RWPE1 (cell line): ENCODE measurements around the gene ZFYVE27.
A peak's percentile ranks its signal among the peaks of the same experiment; 100 is the strongest.

Experiments
- CTCF ChIA-PET: fragments of 350-600 bp; sonication (Branson Sonifier 250); formaldehyde crosslinking; extraction: SDS; loops from one replicate; lab custom pipeline; 2021; lab: Yijun Ruan, JAX
- POLR2A ChIA-PET: fragments of 400-600 bp; formaldehyde crosslinking; extraction: SDS; loops from one replicate; lab custom pipeline; 2020; ENCODE audit warnings: antibody characterized with exemption; ENCODE audit not compliant: low non-redundant PET; lab: Yijun Ruan, JAX
- DNase-seq: peaks from one replicate; pipeline ENCODE4 v3.0.0; 2012; ENCODE audit warnings: low spot score
- H3K27ac ChIP-seq: fragments of 450-650 bp; 2 replicates; pipeline ENCODE4 v1.5.1; 2017
- CTCF ChIP-seq: fragments of 450-650 bp; conservative IDR thresholded peaks from 2 replicates; pipeline ENCODE4 v1.5.1; 2017; ENCODE audit warnings: low read depth, mild to moderate bottlenecking

ZFYVE27 gene

GRCh38 chr10:97798958-97799610 is 62.2 kb downstream of the ZFYVE27 start:
- CTCF ChIA-PET, result interaction anchor here (0.5 to 1.3 kb wide), 4 partner anchors 27 to 1596 kb away, joined by 3 read pairs; partner anchors contain the start of gene SFRP5
- TF ChIP-seq CTCF, result no peak

GRCh38 chr10:97800474-97800873 is 63.5 kb downstream of the ZFYVE27 start:
- no peak overlapping the region for H3K27ac ChIP-seq
- CTCF ChIA-PET, result interaction anchor here (2.9 kb wide), 1 partner anchor 8 kb away, joined by 13 read pairs; no protein-coding TSS in a partner anchor
- TF ChIP-seq CTCF, result no peak
- DNase-seq, result no peak
- POLR2A ChIA-PET, result no interaction called here

More at GRCh38 chr10:97798958-97799610, 62.2 kb downstream of the ZFYVE27 start:
- POLR2A ChIA-PET, result no interaction called here
- no peak overlapping the region for H3K27ac ChIP-seq
- no peak for DNase-seq

DNA sequence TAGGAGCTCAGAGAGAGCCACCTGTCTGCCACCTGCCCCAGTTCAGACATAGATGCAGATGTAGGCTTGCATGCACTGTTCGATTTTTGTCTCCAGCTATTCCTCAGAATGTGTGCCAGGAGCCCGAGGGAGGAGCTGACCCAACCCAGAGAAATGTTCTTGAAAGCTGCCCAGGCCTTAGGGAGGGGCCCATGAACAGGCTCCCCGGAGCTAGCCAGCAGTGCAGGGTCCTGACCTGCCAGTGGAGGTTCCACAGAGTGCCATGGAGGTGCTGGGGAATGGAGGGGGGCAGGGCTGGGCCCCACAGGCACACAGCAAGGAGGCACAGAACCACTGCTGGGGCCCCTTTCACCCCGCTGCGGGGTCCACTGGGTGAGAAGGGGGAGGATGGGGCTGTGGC is 64.5 kb downstream of the ZFYVE27 start:
- TF ChIP-seq CTCF, result no peak
- ChIA-PET POLR2A (no interaction called here), CTCF (interaction anchor here (2.9 kb wide), 1 partner anchor 9 kb away, joined by 13 read pairs; no protein-coding TSS in a partner anchor)
- DNase-seq, result no peak
- H3K27ac ChIP-seq, result no peak overlapping the region

DNA sequence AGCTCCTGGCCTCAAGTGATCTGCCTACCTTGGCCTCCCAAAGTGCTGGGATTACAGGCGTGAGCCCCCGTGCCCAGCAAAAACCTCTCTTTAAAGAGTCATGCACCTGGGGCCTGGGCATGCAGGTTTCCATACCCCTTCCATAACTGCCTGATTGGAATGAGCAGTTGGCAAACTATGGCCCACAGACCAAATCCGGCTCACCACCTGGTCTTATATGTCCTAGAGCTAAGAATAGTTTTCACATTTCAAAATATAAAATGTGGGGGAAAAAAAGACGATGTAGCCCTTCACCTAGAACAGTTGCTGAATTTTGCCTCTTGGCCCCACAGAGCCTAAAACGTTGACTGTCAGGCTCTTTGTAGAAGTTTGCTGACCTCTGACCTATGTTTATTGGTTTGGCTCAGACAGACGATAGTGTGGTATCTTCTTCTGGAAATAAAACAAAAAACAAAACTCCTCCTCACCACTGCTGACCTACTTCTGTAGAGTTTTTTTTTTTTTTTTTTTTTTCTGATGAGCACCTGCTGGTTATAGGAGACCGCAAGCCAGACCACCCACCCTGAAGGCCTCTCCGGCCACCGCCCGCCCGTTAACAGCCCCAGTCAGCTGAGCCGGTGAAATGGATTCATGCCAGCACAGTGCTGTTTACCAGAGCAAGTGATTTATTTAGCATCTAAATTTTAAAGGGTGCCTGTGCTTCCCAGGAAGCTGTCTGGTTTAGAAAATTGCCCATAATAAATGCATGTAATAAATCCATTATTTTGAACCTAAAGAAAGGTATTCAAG is 68.4 kb downstream of the ZFYVE27 start:
- no peak for TF ChIP-seq CTCF
- POLR2A ChIA-PET, result interaction anchor here (0.6 kb wide), 1 partner anchor 1815 kb away, joined by 4 read pairs; the partner anchor contains the start of gene SLC25A28
- no peak overlapping the region for H3K27ac ChIP-seq
- CTCF ChIA-PET, result interaction anchor here (4.0 kb wide), 1 partner anchor 13 kb away, joined by 23 read pairs; no protein-coding TSS in a partner anchor
- DNase-seq, result no peak

DNA sequence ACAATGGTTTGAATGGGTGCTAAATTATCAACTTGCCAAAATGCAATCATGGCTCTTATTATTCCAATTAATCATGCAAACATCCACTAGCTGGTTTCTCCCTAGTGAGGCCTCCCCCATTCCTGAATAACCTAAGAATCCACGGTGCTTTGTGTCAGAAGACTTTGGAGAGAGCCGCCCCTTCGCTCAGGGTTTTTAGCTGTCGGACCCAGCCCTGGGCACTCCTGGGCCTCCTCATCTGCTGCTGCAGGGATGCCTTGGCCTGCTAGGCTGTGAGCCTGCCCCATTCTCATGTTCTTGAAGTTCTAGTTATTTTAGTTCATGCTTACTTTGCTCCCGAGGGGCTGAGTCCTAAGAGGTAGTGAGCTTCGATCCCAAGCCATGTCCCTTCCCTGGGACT is 69.0 kb downstream of the ZFYVE27 start:
- DNase-seq, result no peak
- ChIA-PET POLR2A (no interaction called here), CTCF (interaction anchor here (4.0 kb wide), 1 partner anchor 14 kb away, joined by 23 read pairs; no protein-coding TSS in a partner anchor)
- TF ChIP-seq CTCF, result no peak
- H3K27ac ChIP-seq, result no peak overlapping the region

DNA sequence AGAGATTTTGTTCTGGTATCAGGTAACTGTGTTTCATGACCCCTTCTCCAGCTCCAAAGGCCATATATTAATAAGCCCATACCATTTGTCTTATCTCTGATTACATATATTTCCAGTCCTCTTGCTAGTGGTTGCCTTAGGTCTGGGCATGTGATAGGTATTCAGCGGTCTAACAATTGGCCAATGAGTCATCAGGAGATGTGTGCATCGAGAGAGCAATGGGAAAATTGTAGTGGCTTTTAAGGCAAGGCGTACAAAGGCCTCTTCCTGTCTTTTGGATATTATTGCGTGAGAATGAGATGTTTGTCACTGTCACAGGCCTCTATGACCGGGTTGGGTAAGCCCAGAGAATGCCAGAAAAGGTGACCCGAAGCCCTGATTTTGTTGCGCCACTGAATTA is 73.5 kb downstream of the ZFYVE27 start:
- H3K27ac ChIP-seq, result no peak overlapping the region
- CTCF ChIA-PET, result interaction anchor here (1.0 to 1.2 kb wide), 3 partner anchors 18 to 59 kb away, joined by 3 to 4 read pairs (median 3); no protein-coding TSS in a partner anchor
- POLR2A ChIA-PET, result no interaction called here
- peak; percentile 73 for DNase-seq
- TF ChIP-seq CTCF, result no peak
